ENCODE measurements around the gene PRR15L. TPM values are rescaled to one million over a fixed set of nuclear protein-coding genes. Genes with fewer than 3 reads are reported as not detected.
"Not testable (repeated sequence)": the region's sequence is repeated elsewhere in the genome, so short reads cannot be mapped to it uniquely, and the experiment has no call there.

Gene PRR15L
- total RNA-seq, 1 experiment from 2014 or later: not detected

GRCh38 chr17:47989159-47989558 is 31.5 kb upstream of the PRR15L start:
- peaks cover 62 to 74% of the 10 kb centered on the region in 2 experiments for H3K4me1 Mint-ChIP-seq
- Histone ChIP-seq H2BK20ac (ENCODE audit: low read depth, low read length, poor library complexity, severe bottlenecking) (no peak overlapping the region), H3K9me3 (ENCODE audit: control insufficient read depth, low read depth, low read length) (no peaks in the 10 kb centered on the region), H4K8ac (replicated peaks; ENCODE audit: insufficient read length, low read depth, low read length) (no peak overlapping the region), H4K5ac (ENCODE audit: insufficient read length, low read depth, low read length) (no peak overlapping the region), H2BK12ac (ENCODE audit: insufficient read length, low read depth, low read length) (no peak overlapping the region), H3K79me2 (ENCODE audit: insufficient read depth, low read length) (no peaks in the 10 kb centered on the region), H3K27me3 (ENCODE audit: insufficient read depth, low read length) (no peaks in the 10 kb centered on the region), H3K9ac (ENCODE audit: extremely low read depth, insufficient read length, low read length) (no peak overlapping the region), H3K4me1 (ENCODE audit: insufficient read depth, low read length) (peaks cover 7% of the 10 kb centered on the region; the same call in 1 of the 2 replicates), H3K23ac (ENCODE audit: insufficient read length, low read depth, low read length) (no peak overlapping the region), H3K4me2 (ENCODE audit: insufficient read depth, insufficient read length, low read length) (no peak overlapping the region), H3K4ac (ENCODE audit: low read depth, low read length) (no peak overlapping the region), H3K14ac (ENCODE audit: insufficient read depth, low read length) (no peak overlapping the region), H4K20me1 (ENCODE audit: control insufficient read depth, insufficient read depth, insufficient read length) (no peaks in the 10 kb centered on the region), H2BK5ac (ENCODE audit: insufficient read length, low read length) (no peak overlapping the region), H2BK15ac (ENCODE audit: low read depth, low read length) (no peak overlapping the region), H3K18ac (ENCODE audit: insufficient read length, low read depth, low read length) (no peak overlapping the region), H3K23me2 (ENCODE audit: insufficient read length, low read depth, low read length, poor library complexity, severe bottlenecking) (peaks cover 3% of the 10 kb centered on the region), H2AFZ (ENCODE audit: low read length) (no peak overlapping the region), H3K56ac (ENCODE audit: insufficient read length, low read depth, low read length) (no peak overlapping the region), H4K91ac (ENCODE audit: insufficient read length, low read depth, low read length) (no peak overlapping the region), H2BK120ac (ENCODE audit: low read depth, low read length, poor library complexity, severe bottlenecking) (no peak overlapping the region), H3T11ph (ENCODE audit: low read length) (no peak overlapping the region), H3K27ac (ENCODE audit: insufficient read length, low read depth, low read length) (no peak overlapping the region), H3K79me1 (ENCODE audit: insufficient read depth, low read depth, low read length, poor library complexity, severe bottlenecking) (no peaks in the 10 kb centered on the region), H2AK5ac (ENCODE audit: insufficient read length, low read length) (no peak overlapping the region)
- peaks cover 3% of the 10 kb centered on the region for H3K27me3 Mint-ChIP-seq (ENCODE audit: low read depth)
- peaks cover 0 to 5% (median 0%) of the 10 kb centered on the region in 3 experiments; a peak in 3 of 7 replicates for H3K36me3 Mint-ChIP-seq (ENCODE audit: insufficient read depth in 1 of 3, low read depth in 3 of 3)
- no peaks in the 10 kb centered on the region; a peak in 1 of 5 replicates for H3K9me3 Mint-ChIP-seq
- no peak for DNase-seq
- TF ChIP-seq, protein P1, sequence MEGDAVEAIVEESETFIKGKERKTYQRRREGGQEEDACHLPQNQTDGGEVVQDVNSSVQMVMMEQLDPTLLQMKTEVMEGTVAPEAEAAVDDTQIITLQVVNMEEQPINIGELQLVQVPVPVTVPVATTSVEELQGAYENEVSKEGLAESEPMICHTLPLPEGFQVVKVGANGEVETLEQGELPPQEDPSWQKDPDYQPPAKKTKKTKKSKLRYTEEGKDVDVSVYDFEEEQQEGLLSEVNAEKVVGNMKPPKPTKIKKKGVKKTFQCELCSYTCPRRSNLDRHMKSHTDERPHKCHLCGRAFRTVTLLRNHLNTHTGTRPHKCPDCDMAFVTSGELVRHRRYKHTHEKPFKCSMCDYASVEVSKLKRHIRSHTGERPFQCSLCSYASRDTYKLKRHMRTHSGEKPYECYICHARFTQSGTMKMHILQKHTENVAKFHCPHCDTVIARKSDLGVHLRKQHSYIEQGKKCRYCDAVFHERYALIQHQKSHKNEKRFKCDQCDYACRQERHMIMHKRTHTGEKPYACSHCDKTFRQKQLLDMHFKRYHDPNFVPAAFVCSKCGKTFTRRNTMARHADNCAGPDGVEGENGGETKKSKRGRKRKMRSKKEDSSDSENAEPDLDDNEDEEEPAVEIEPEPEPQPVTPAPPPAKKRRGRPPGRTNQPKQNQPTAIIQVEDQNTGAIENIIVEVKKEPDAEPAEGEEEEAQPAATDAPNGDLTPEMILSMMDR (conservative IDR thresholded peaks at IDR 0.05): no peak
- H3K4me3 Mint-ChIP-seq: no peak overlapping the region
- WGBS (ENCODE audit: extremely low coverage, insufficient read length, low lambda C conversion rate): no CpG with 5 or more reads among the region's 10 CpGs
- H3K27ac Mint-ChIP-seq: no peak overlapping the region; a peak in 1 of 7 replicates

DNA sequence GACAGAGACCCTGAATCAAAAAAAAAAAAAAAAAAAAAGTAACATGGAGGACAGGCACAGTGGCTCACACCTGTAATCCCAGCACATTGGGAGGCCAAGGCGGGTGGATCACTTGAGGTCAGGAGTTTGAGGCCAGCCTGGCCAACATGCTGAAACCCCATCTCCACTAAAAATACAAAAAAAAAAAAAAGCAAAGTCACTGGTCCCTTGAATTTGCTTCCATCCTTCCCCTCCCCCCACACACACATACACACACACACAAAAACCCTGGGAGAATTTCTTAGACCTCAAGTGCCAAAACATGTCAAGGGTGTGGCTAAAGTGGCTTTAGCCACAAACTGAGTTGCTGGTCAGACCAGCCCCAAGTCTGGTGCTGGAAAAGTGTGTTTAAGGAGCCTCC is 30.8 kb upstream of the PRR15L start:
- H3K4ac ChIP-seq (ENCODE audit: low read depth, low read length); H3K4me1 ChIP-seq (ENCODE audit: insufficient read depth, low read length): not testable (repeated sequence)
- no CpG with 5 or more reads among the region's 1 CpG for WGBS (ENCODE audit: extremely low coverage, insufficient read length, low lambda C conversion rate)

More for the DNA sequence above, 30.8 kb upstream of the PRR15L start:
- not testable (repeated sequence) for H4K8ac ChIP-seq (replicated peaks; ENCODE audit: insufficient read length, low read depth, low read length); H2BK12ac ChIP-seq (ENCODE audit: insufficient read length, low read depth, low read length); H3K9me3 ChIP-seq (ENCODE audit: control insufficient read depth, low read depth, low read length); H3K9ac ChIP-seq (ENCODE audit: extremely low read depth, insufficient read length, low read length); H4K5ac ChIP-seq (ENCODE audit: insufficient read length, low read depth, low read length); H2AK5ac ChIP-seq (ENCODE audit: insufficient read length, low read length); H3K9me3 Mint-ChIP-seq; H4K20me1 ChIP-seq (ENCODE audit: control insufficient read depth, insufficient read depth, insufficient read length); H3K27ac Mint-ChIP-seq; H3K27me3 Mint-ChIP-seq (ENCODE audit: low read depth); H3K23ac ChIP-seq (ENCODE audit: insufficient read length, low read depth, low read length); H2BK5ac ChIP-seq (ENCODE audit: insufficient read length, low read length); DNase-seq; H3K4me2 ChIP-seq (ENCODE audit: insufficient read depth, insufficient read length, low read length); H3K79me2 ChIP-seq (ENCODE audit: insufficient read depth, low read length); H4K91ac ChIP-seq (ENCODE audit: insufficient read length, low read depth, low read length); H2AFZ ChIP-seq (ENCODE audit: low read length); H3T11ph ChIP-seq (ENCODE audit: low read length); H3K27ac ChIP-seq (ENCODE audit: insufficient read length, low read depth, low read length); H3K27me3 ChIP-seq (ENCODE audit: insufficient read depth, low read length); H3K23me2 ChIP-seq (ENCODE audit: insufficient read length, low read depth, low read length, poor library complexity, severe bottlenecking); H3K79me1 ChIP-seq (ENCODE audit: insufficient read depth, low read depth, low read length, poor library complexity, severe bottlenecking); H2BK20ac ChIP-seq (ENCODE audit: low read depth, low read length, poor library complexity, severe bottlenecking); H3K4me3 Mint-ChIP-seq; H3K18ac ChIP-seq (ENCODE audit: insufficient read length, low read depth, low read length); H3K14ac ChIP-seq (ENCODE audit: insufficient read depth, low read length); H2BK15ac ChIP-seq (ENCODE audit: low read depth, low read length); H2BK120ac ChIP-seq (ENCODE audit: low read depth, low read length, poor library complexity, severe bottlenecking); H3K36me3 Mint-ChIP-seq (ENCODE audit: insufficient read depth in 1 of 3, low read depth in 3 of 3); H3K56ac ChIP-seq (ENCODE audit: insufficient read length, low read depth, low read length)
- H3K4me1 Mint-ChIP-seq: peaks cover 59 to 71% of the 10 kb centered on the region in 2 experiments
